Esophagus mucosa (tissue), 1 donor: Measurements from ENCODE around the gene RGS9BP. TPM values are rescaled to one million over a fixed set of nuclear protein-coding genes. Genes with fewer than 3 reads are reported as not detected.
"Not testable (repeated sequence)": the region's sequence is repeated elsewhere in the genome, so short reads cannot be mapped to it uniquely, and the experiment has no call there.

Source experiments
- ATAC-seq: fragments of 200-7000 bp; cut with Tn5 transposase; one replicate; pipeline ENCODE4 v1.9.1; 2020
- total RNA-seq: library from RNA; stranded (reverse); gene quantifications from one replicate; pipeline ENCODE4 v1.2.4, GENCODE V29; 2023
- donor health status: DM: yes; HTN: yes; CAD: no.

The RGS9BP gene
- total RNA-seq, 1 donor from 2014 or later: 0.16 TPM

DNA sequence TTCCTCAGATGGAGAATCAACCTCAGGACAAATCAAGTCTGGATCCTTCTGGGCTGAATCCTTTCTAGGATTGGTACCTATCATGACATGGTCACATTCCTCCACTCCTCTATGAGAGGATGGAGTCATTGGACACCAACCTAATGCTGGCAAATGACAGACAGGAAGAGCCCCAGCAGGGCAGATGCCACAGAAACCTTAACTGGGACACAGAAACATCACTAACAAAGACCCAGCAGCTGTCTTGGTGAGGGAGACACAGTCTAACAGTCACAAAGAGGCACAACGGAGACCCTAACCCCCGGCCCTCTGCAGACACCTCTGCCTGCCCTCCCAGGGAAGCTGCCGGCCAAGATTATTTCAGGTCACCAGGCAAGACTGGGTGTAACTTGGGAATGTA, 2.8 kb upstream of the RGS9BP start:
- ATAC-seq: no peak

DNA sequence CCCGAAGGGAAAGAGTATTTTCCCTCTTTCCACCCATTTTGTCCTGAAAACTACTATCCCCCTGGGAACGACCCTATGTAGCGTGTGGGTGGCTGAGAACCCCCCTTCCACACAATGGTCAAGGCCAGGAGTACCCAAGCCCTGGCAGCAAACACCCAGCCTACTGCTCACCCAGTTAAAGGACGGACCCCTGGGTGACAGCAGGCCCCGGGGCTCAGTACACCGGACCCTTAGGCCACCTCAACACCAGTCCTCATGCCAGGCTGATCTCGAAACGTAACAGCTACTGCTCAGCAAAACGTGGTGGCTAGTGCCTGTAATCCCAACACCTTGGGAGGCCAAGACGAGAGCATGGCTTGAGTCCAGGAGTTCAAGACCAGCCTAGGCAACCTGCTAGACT, 2.1 kb upstream of the RGS9BP start:
- no peak for ATAC-seq

DNA sequence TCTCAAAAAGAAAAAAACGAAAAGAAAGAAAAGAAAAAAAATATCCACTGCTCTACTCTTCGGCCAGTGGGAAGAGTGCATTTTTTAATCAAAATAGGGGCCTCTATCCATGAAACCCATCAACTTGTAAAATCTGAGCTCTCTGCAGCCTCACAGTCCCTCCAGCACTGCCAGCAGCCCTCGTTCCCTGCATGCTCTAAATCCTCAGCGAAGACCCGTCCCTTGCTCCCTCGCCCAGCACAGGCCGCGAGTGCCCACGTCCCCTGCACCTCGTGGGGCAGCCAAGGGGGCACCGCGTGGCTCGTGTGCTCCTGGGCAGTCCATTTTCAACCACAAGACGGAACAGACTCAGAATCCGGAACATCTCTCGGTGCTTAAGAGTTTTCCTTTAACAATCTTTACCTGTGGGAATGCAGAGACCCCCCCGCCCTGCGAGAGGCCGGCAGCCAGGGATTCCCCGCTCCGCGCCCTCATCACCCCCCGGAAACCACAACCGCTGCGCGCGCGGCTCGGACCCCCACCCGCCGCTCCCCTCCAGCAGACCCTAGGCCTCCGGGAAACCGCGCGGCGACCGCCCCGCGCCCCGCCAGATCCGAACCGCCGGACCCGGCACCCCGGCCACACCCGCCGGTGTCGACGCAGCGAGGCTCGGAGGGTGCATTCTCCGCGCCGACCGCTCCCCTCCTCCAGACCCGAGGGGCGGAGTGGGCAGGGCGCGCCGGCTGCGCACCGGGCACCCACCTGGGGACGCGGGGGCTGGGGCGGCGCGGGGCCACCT, 1.3 kb upstream of the RGS9BP start:
- ATAC-seq: peak; percentile 5

DNA sequence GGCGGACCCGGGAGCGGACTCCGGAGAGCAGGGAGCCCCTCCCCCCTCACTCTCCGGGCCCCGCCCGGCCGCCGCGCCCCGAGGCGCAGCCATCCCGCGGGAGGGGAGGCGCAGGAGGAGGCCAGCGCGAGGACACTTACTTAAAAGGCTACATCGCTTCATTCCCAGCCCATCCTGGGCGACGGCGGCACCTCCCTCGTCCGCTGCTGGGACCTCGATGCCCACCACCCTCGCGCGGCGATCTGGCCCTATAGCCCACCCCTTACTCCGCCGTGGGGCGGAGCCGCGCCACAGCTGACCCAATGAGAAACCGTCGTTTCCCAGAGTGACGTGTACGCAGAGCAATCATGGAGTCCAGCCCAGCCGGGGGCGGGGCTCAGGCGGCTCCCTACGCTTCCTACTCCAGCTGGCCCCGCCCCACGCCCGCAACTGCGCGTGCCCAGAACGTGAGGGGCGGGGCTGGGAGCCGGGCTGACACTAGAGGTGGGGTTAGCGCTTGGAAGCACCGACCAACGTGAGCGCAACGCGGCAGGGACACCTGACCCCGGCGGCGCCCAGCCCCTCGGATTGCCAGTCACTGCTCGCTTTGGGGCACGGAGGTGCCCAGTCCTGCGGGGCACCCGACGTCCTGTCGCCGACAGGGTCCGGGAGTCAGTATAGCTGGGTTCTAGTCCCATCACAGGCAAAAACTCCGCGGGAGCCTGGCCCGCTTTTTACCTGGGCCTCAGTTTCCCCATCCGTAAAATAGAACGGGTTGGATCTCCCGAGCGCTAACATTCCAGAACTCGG, 523 bp upstream of the RGS9BP start, which contains the start of gene ANKRD27:
Gene ANKRD27 (minus strand): TSS at position 250 of the 789 bp plus-strand sequence. CDS start 16,165 bp downstream, outside the sequence.
- ATAC-seq: peak; percentile 98

DNA sequence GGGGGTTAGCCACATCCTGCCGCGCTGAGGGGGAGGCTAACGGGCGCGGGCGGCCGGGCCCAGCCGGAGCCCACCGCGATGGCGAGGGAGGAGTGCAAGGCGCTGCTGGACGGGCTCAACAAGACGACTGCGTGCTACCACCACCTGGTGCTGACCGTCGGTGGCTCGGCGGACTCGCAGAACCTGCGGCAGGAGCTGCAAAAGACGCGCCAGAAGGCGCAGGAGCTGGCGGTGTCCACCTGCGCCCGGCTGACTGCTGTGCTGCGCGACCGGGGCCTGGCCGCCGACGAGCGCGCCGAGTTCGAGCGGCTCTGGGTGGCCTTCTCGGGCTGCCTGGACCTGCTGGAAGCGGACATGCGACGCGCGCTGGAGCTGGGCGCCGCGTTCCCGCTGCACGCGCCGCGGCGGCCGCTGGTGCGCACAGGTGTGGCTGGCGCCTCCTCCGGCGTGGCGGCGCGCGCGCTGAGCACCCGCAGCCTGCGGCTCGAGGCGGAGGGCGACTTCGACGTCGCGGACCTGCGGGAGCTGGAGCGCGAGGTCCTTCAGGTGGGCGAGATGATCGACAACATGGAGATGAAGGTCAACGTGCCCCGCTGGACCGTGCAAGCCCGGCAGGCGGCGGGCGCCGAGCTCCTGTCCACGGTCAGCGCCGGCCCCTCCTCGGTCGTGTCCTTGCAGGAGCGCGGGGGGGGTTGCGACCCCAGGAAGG, 692 bp downstream of the RGS9BP start:
- ATAC-seq: peak; percentile 11

DNA sequence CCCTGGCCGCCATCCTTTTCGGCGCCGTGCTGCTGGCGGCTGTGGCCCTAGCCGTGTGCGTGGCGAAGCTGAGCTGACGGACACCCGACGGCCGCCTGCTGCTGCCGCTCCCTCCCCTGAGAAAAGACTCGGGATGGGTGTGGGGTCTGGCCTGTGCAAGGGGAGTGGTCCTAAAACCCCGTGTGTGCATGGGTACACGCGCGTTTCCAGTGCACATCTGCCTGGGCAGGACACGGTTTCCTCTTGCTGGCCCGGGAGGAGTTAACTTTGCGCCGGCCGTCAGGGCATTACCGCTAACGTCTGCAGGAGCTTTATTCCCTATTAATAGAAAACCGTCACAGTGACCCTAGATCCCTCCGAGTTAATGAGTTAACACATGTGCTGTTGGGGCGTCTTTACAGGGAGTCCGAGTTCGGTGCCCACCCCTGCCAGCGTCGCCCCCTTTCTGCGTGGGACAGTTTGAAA, 1.3 kb downstream of the RGS9BP start:
- no peak for ATAC-seq

DNA sequence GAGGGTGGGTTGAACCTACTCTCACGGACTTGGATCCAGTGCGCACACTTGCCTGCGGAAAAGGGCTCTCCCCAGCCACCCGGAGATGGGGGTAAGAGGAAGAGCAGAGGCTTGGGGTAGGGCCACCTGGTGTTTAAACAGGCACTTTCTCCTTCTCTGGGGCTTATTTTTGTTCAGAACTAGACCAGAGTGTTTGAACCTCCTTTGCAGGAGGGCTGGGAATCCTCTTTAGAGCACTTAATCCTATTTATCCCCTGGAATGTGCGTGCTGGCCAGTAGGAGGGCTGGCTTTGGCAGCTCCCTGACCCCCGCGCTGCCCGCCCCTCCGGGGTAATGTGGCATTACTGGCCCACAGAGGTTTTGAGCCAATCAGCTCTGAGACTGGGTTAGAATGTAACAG, 2.0 kb downstream of the RGS9BP start:
- ATAC-seq: no peak

DNA sequence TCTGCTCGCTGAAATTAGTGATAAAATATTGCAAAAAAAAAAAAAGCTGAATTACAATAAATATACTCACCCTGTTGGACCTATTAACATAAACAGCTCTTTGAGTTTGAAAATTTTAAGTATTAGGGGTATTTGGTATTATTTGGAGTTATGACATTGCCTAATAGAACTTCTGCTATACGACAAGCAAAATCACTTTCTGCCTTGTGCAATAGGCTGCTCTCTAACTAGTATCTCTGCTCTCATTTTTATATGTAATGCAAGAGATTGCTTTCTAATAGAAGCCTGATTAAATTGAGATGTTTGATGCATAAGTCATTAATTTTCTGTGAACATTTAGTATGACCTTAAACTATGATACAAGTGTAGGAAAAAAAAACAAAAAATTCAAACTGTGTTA, 5.3 kb downstream of the RGS9BP start:
- ATAC-seq: no peak

DNA sequence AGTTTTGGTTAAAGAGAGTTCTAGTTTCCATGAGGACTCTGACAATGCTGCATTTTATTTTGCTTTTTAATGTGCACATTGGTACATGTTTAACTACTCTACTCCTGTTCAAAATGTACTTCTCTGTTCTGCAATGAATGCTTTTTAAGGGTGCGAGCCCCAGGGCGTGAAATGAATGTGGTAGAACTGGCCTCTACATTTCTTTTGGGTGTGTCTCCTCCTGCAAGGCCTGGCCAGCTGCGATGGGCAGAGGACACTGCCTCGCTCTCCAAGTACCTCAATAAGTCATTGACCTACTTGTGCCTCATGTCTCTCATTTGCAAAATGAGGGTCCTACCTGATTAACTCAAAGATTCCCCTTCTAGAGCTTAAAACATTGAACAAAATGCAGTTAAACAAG, 6.7 kb downstream of the RGS9BP start:
- peak; percentile 85 for ATAC-seq

DNA sequence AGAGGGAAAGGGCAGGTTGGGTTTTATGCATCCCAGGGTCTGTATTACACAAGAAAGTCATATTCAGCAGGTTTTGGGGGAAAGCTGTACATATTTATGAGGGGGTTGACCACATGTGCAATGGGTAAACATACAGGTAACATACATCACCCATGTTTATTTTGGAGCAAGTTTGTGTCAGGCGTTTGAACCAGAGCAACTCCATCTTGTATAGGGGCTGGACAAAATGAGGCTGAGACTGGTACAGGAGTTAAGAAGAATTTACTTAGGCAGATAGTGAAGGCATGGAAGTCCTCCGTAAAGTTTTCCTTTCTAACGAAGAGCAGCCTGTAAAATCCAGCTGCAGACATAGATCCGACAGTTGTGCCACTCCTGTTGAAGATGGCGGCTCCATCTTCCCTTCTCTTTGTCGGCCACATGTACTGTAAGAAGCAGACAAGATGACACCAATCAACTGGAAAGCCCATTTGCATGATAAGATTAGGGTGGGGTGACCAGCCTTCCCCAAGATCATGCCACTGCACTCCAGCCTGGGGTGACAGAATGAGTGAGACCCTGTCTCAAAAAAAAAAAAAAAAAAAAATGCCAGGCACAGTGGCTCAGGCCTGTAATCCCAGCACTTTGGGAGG, 11.3 kb downstream of the RGS9BP start:
- ATAC-seq: no peak

DNA sequence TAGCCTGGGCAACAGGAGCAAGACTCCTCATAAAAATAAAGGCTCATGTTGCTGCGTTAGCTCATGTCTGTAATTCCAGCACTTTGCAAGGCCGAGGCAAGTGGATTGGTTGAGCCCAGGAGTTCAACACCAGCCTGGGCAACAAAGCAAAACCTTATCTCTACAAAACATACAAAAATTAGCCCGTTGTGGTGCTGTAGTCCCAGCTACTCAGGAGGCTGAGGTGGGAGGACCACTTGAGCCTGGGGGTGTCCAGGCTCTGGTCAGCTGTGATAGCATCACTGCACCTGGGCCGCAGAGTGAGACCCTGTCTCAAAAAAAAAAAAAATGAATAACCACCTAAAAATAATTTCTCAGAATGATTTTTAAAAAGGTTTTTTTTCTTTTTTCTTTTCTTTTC, 12.0 kb downstream of the RGS9BP start:
- no peak for ATAC-seq

DNA sequence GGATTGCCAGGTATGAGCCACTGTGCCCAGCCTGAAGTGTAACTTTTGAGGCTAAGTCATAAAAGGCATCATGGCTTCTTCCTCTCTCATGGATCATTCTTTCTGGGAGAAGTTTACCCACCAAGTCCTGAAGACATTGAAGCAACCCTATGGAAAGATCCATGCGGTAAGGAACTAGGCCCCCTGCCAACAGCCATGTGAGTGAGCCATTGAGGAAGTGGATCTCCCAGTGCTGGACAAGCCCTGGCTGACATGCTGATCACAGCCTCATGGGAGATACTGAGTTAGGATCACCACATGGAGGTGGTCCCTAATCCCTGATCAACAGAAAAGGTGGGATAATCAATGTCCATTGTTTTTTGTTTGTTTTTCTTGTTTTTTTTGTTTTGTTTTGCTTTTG, 12.7 kb downstream of the RGS9BP start:
- ATAC-seq: no peak

DNA sequence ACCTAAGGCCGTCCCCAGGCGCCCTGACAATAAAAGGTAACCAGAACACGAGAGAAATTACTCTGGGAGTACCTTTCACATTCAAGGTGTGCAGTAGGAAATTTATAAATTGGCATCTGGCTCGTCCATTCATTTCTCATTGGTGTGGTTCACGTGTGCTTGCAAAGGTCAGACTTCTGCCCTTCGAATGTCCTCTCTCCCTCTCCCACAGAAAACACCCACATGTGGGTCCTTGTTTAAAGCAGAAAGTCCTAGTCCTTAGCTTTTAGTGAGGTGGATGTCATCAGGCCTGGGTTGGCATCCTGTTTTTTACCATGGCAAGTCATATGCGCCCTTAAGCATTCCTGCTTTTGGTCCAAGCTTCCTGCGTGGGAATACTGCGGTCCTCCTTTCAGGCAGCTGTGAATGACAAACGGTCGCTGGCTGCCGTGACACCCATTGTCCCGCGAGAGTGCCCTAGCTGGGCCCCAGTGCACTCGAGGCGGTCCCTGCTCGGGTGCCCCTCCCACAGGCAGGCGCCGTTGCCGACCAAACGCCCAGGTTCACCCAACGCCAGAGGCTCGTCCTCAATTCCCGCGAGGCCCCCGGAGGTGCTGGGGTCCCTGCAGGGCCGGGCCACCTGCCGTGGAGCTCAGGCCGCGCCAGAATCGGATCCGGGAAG, 15.8 kb downstream of the RGS9BP start, which contains the start of gene NUDT19:
Gene NUDT19 (plus strand): TSS at position 531 of the 661 bp plus-strand sequence. CDS start 140 bp downstream, outside the sequence.
- peak; percentile 90 for ATAC-seq

DNA sequence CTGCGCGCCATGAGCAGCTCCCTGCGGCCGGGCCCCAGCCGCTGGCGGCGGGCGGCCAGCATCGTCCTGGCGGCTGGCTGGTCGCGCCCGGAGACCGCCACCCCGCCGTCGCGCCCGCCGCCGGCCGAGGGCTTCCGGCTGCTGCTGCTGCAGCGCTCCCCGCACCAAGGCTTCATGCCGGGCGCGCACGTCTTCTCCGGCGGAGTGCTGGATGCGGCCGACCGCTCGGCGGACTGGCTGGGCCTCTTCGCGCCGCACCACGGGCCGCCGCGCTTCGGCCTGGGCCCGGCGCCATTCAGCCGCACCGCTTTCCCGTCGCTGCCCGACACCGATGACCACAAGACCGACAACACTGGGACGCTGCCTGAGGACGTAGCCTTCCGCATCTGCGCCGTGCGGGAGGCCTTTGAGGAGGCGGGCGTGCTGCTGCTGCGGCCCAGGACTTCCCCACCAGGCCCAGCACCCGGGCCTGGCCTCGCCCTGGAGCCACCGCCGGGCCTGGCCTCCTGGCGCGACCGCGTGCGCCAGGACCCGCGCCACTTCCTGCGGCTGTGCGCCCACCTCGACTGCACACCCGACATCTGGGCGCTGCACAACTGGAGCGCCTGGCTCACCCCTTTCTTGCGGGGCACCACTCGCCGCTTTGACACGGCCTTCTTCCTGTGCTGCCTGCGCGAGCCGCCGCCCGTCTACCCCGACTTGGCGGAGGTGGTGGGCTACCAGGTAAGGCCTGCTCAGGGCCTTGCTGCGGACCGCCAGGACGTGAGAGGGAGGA, 16.5 kb downstream of the RGS9BP start:
- ATAC-seq: peak; percentile 74

DNA sequence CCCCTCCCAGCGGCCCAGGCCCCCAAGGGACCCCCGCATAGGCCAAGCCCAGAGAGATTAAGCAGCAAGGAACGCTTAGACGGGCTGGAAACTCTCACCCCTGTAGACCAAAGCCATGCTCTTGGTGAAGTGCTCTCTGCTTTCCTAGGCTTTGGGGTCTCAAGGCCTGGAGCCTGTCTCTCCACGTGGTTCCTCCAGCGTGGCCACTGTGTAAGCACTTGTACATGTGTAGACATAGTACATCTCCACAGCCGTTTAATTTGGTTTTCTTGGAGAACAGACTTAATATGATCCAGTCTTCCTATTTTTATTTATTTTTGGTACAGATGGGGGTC, 17.0 kb downstream of the RGS9BP start:
- ATAC-seq: peak; percentile 12

DNA sequence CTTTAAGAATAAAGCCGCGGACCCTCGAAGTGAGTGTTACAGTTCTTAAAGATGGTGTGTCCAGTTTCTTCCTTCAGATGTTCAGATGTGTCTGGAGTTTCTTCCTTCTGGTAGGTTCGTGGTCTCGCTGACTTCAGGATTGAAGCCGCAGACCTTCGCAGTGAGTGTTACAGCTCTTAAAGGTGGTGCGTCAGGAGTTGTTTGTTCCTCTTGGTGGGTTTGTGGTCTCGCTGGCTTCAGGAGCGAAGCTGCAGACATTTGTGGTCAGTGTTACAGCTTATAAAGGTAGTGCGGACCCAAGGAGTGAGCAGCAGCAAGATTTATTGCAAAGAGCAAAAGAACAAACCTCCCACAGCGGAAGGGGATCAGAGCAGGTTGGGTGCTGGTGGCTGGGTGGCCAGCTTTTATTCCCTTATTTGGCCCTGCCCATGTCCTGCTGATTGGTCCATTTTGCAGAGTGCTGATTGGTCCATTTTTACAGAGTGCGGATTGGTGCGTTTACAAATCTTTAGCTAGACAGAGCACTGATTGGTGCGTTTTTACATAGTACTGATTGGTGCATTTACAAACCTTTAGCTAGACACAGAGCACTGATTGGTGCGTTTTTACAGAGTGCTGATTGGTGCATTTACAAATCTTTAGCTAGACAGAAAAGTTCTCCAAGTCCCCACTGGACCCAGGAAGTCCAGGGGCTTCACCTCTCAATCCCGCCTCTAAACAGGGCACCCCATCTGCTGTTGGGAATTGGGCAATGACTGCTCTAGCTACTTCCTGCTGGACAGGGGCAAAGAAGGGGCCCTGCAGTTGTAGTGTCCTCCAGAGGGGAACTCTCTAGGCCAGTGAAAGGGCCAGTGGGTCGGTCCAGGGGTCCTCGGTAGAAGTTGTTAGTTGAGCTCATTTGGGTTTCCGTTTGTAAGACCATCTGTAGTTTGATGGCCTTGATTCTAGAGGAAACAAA, 17.8 kb downstream of the RGS9BP start:
- ATAC-seq: not testable (repeated sequence)

DNA sequence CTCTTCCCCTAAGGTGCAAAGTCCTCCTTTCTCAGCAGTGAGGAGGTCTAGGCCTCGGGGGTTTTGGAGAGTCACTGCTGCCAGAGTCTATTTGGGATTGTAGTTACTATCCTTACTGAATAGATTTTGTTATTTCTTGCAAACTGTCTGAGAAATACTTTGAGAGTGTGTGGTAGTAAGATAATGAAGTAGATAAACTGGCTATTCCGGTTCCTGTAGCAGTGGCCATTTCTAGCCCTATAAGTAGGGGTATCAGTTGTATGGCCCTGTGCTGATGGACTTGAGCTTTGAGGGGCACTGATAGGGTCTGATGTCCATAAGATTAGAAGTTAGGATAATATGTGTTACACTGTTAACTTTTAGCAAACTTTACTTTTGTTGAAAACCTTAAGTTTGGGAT, 18.7 kb downstream of the RGS9BP start:
- ATAC-seq: not testable (repeated sequence)

DNA sequence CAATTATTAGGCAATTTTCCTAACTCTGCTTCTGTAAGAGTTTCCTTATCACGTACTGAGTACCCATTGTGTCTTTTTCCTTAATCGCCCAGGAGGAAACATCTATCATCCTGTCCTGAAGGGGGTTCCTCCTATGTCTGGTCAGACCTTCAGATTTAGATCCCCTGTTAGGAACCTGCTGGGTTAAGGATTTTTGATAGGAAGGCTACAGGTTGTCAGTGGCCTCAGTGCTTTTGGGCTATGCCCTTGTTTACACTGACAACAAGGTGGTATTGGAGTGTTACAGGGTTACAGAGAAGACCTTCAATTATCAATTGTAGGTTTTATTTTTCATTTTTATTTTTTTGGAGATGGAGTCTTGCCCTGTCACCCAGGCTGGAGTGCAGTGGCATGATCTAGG, 19.2 kb downstream of the RGS9BP start:
- ATAC-seq: not testable (repeated sequence)

DNA sequence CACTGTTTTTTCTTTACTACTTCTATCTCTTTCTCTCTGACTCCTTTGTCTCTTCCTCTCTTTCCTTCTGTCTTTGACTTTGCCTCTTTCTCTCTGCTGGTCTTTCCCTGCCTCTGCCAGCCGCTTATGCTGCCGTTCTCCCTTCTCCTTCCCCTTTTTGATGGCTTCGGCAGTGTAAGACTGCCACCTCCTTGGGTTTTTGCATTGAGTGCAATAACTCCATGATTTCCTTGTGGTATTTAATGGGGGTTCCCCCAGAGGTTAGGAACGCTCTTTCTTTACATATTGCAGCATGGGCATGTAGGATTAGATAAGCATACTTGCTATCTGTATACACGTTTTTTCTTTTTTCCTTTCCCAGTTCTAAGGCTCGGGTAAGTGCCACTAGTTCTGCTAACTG, 19.9 kb downstream of the RGS9BP start:
- ATAC-seq: not testable (repeated sequence)

DNA sequence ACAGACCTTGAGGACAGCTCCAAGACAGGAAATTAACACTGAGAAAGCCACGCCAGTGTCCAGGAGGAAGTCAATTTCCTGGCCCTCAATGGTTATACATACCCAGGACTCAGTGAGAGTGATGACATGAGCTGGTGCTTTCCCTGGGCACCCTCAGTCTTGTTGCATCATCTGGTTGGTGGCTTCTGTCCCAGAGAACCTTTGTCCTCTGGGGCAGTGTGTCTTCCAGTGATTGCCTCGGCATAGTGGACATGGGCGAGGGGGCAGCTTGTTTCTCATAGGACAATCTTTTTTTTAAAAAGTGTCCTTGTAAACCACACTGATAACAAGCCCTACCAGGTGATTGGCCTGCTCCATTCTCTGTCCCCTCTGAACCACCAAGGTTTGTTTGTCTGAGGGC, 21.1 kb downstream of the RGS9BP start:
- not testable (repeated sequence) for ATAC-seq
